Glutamatergic neuron (in vitro differentiated cells): ENCODE results near the gene SMIM5. TPM values are rescaled to one million over a fixed set of nuclear protein-coding genes. Genes with fewer than 3 reads are reported as not detected.

Experiments used
- DNase-seq: peaks from one replicate; pipeline ENCODE4 v3.0.0; 2022
- H3K27ac Mint-ChIP-seq: one replicate; pipeline ENCODE4 v1.8.0; 2020; ENCODE audit warnings: mild to moderate bottlenecking, mixed read lengths, inconsistent platforms; ENCODE audit not compliant: unreplicated experiment
- H3K27me3 Mint-ChIP-seq: one replicate; pipeline ENCODE4 v1.8.0; 2020; ENCODE audit warnings: mild to moderate bottlenecking, moderate library complexity, mixed read lengths, inconsistent platforms; ENCODE audit not compliant: unreplicated experiment
- H3K36me3 Mint-ChIP-seq: one replicate; pipeline ENCODE4 v1.8.0; 2020; ENCODE audit warnings: mild to moderate bottlenecking, mixed read lengths, inconsistent platforms; ENCODE audit not compliant: unreplicated experiment
- H3K4me1 Mint-ChIP-seq: one replicate; pipeline ENCODE4 v1.8.0; 2020; ENCODE audit warnings: mild to moderate bottlenecking, low read depth, mixed read lengths, inconsistent platforms; ENCODE audit not compliant: unreplicated experiment
- H3K4me3 Mint-ChIP-seq: one replicate; pipeline ENCODE4 v1.8.0; 2020; ENCODE audit warnings: mild to moderate bottlenecking, mixed read lengths, inconsistent platforms; ENCODE audit not compliant: unreplicated experiment
- H3K9me3 Mint-ChIP-seq: one replicate; pipeline ENCODE4 v1.8.0; 2020; ENCODE audit warnings: mild to moderate bottlenecking, moderate library complexity, mixed read lengths, inconsistent platforms; ENCODE audit not compliant: unreplicated experiment
- total RNA-seq: library from RNA; stranded (reverse); fragmentation: NEBNext Ultra II Directional; extraction: Animal tissue kit (Norgen Biotek cat#: 25700); gene quantifications from one replicate; pipeline ENCODE4 v1.2.1, GENCODE V29; 2021; ENCODE audit not compliant: unreplicated experiment
- TF ChIP-seq, protein P1 (sequence below): fragments of 200-600 bp; sonication (generic); IDR thresholded peaks from one replicate; pipeline ENCODE4 v1.5.0; 2021; ENCODE audit not compliant: partially characterized antibody, unreplicated experiment

Gene SMIM5
- total RNA-seq, 1 donor from 2014 or later = 0.20 TPM

DNA sequence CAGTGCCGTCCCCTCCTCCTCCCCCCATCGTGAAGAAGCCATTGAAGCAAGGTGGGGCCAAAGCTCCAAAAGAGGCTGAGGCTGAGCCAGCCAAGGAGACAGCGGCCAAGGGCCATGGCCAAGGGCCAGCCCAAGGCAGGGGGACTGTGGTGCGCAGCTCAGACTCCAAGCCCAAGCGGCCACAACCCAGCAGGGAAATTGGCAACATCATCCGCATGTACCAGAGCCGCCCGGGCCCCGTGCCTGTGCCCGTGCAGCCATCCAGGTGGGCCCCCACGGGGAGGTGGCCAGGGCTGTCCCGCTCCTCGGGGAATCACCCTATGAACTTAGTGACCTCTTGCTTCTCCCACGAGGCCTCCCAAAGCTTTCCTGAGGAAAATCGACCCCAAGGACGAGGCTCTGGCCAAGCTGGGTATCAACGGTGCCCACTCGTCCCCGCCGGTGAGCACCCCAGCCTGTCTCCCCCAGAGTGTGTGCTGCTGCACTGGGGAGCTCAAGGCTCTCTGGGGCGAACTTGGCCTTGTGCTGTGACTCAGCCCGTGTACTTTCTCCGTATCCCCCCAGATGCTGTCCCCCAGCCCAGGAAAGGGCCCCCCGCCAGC, 16.6 kb upstream of the SMIM5 start:
- DNase-seq = no peak
- Mint-ChIP-seq H3K36me3 (no peaks in the 10 kb centered on the region), H3K27me3 (peaks cover 2% of the 10 kb centered on the region), H3K4me3 (no peak overlapping the region), H3K9me3 (no peaks in the 10 kb centered on the region), H3K27ac (no peak overlapping the region), H3K4me1 (no peaks in the 10 kb centered on the region)
- TF ChIP-seq, protein P1, sequence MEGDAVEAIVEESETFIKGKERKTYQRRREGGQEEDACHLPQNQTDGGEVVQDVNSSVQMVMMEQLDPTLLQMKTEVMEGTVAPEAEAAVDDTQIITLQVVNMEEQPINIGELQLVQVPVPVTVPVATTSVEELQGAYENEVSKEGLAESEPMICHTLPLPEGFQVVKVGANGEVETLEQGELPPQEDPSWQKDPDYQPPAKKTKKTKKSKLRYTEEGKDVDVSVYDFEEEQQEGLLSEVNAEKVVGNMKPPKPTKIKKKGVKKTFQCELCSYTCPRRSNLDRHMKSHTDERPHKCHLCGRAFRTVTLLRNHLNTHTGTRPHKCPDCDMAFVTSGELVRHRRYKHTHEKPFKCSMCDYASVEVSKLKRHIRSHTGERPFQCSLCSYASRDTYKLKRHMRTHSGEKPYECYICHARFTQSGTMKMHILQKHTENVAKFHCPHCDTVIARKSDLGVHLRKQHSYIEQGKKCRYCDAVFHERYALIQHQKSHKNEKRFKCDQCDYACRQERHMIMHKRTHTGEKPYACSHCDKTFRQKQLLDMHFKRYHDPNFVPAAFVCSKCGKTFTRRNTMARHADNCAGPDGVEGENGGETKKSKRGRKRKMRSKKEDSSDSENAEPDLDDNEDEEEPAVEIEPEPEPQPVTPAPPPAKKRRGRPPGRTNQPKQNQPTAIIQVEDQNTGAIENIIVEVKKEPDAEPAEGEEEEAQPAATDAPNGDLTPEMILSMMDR = no peak

DNA sequence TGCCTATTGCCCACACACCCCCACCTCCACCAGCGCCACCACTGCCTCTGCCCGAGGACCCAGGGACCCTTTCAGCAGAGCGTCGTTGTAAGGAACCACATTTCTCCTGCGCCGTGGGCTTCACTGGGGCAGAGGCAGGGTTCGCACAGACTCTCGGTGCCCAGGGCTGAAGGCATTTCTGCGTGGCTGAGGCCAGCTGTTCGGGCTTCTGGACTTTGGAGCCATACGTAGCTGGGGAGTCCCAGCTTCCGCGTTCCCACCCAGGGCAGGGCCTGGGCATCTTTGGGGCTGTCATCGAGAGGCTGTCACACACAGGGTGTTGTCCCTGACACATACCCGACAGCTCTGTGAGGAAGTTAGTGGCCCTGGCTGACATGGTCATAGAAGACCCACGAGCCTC, 16.0 kb upstream of the SMIM5 start:
- Mint-ChIP-seq H3K4me3 (no peak overlapping the region), H3K27me3 (no peaks in the 10 kb centered on the region), H3K9me3 (peaks cover 1% of the 10 kb centered on the region), H3K36me3 (no peaks in the 10 kb centered on the region), H3K4me1 (no peaks in the 10 kb centered on the region), H3K27ac (no peak overlapping the region)
- TF ChIP-seq, protein P1 = no peak
- no peak for DNase-seq

DNA sequence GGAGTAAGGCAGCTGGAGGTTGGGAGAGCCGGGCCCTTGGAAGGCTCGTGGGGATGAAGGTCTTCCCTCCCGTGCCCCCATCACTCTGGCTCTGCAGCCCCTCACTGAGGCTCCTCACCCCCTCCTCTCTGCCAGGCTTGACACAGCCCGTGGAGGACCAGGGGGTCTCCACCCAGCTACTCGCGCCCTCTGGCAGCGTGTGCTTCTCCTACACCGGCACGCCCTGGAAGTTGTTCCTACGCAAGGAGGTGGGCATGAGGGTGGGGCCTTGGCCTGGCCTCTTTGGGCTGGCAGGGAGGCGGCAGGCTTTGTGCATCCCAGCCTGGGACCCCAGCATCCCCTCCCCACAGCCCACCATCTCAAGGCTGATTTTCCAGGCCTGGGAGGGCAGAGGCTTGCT, 15.6 kb upstream of the SMIM5 start:
- Mint-ChIP-seq H3K4me3 (no peak overlapping the region), H3K27ac (no peak overlapping the region), H3K36me3 (no peaks in the 10 kb centered on the region), H3K9me3 (peaks cover 1% of the 10 kb centered on the region), H3K4me1 (no peaks in the 10 kb centered on the region), H3K27me3 (no peaks in the 10 kb centered on the region)
- TF ChIP-seq, protein P1 = no peak
- DNase-seq = no peak

DNA sequence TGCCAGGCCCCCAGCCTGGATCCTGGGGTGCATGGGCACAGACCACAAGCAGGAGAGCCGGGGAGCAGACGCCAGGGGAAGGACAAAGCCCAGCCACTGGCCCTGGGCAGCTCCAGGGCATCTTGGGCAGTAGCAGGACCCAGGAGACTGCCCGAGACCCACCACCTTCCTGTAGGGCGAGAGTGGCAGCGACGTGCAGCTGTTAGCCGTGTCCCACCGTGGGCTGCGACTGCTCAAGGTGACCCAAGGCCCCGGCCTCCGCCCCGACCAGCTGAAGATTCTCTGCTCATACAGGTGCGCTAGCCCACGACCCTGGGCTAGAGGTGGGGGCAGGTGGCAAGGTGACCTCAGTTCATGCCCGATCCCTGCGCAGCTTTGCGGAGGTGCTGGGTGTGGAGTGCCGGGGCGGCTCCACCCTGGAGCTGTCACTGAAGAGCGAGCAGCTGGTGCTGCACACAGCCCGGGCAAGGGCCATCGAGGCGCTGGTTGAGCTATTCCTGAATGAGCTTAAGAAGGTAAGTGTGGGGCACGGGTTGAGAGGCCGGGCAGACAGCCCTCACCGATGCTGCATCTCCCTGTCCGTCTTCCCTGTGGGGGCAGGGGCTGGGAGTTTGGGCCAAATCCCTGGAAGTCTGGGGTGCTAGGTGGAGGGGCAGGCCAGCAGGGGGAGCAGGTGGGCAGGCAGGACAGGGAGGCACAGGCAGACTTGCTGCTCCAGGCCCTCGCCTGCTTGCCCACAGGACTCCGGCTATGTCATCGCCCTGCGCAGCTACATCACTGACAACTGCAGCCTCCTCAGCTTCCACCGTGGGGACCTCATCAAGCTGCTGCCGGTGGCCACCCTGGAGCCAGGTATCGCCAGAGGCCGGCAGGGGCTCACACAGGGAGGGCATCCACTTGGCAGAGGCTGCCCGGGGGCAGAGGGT, 13.5 kb upstream of the SMIM5 start:
- peaks cover 3% of the 10 kb centered on the region for H3K9me3 Mint-ChIP-seq
- peaks cover 4% of the 10 kb centered on the region for H3K27me3 Mint-ChIP-seq
- TF ChIP-seq, protein P1 = peak; percentile 80
- no peaks in the 10 kb centered on the region for H3K36me3 Mint-ChIP-seq
- DNase-seq = peak; percentile 86
- H3K27ac Mint-ChIP-seq = no peak overlapping the region
- no peak overlapping the region for H3K4me3 Mint-ChIP-seq
- H3K4me1 Mint-ChIP-seq = no peaks in the 10 kb centered on the region

DNA sequence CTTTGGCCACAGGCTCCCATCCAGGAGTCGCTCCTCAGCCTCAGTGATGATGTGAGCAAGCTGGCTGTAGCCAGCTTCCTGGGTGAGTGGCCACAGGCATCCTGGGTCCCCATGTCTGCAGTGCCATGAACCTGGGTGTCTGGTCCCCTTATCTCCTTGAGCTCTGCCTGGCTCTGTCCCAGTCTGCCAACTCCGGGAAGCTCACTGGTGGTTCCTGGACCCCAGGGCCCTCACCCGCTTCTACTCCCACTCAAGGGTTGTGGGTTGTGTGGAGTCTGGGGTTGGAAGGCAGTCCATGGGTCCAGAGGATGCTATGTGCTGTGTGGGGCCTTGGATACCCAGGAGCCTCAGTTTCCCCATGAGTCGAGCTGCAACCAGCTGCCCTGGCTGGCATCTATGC, 11.7 kb upstream of the SMIM5 start:
- DNase-seq = no peak
- Mint-ChIP-seq H3K9me3 (peaks cover 3% of the 10 kb centered on the region), H3K27me3 (peaks cover 4% of the 10 kb centered on the region), H3K27ac (no peak overlapping the region), H3K36me3 (no peaks in the 10 kb centered on the region), H3K4me3 (no peak overlapping the region), H3K4me1 (no peaks in the 10 kb centered on the region)
- TF ChIP-seq, protein P1 = no peak
